Limb (tissue), 2 donors: ENCODE results near the gene MYBPC2.
A peak's percentile ranks its signal among the peaks of the same experiment; 100 is the strongest.
"Not testable (repeated sequence)": the region's sequence is repeated elsewhere in the genome, so short reads cannot be mapped to it uniquely, and the experiment has no call there.

Experiments
- DNase-seq, 2 donors: peaks; one replicate each; pipeline ENCODE4 v3.0.0-alpha.2; 2016; ENCODE audit errors: extremely low spot score in 2 of 2

The MYBPC2 gene

GRCh38 chr19:50427318-50427925 is 5.3 kb upstream of the MYBPC2 start:
- no peak for DNase-seq

DNA sequence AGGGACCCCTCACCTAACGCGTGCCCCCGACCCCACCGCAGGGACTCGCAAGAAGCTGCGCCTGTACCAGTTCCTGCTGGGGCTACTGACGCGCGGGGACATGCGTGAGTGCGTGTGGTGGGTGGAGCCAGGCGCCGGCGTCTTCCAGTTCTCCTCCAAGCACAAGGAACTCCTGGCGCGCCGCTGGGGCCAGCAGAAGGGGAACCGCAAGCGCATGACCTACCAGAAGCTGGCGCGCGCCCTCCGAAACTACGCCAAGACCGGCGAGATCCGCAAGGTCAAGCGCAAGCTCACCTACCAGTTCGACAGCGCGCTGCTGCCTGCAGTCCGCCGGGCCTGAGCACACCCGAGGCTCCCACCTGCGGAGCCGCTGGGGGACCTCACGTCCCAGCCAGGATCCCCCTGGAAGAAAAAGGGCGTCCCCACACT is 4.7 kb upstream of the MYBPC2 start:
- peak; percentile 82 to 89 for DNase-seq

GRCh38 chr19:50428772-50429463 is 3.8 kb upstream of the MYBPC2 start:
- no peak for DNase-seq

GRCh38 chr19:50430888-50431342 is 1.8 kb upstream of the MYBPC2 start:
- no peak for DNase-seq

DNA sequence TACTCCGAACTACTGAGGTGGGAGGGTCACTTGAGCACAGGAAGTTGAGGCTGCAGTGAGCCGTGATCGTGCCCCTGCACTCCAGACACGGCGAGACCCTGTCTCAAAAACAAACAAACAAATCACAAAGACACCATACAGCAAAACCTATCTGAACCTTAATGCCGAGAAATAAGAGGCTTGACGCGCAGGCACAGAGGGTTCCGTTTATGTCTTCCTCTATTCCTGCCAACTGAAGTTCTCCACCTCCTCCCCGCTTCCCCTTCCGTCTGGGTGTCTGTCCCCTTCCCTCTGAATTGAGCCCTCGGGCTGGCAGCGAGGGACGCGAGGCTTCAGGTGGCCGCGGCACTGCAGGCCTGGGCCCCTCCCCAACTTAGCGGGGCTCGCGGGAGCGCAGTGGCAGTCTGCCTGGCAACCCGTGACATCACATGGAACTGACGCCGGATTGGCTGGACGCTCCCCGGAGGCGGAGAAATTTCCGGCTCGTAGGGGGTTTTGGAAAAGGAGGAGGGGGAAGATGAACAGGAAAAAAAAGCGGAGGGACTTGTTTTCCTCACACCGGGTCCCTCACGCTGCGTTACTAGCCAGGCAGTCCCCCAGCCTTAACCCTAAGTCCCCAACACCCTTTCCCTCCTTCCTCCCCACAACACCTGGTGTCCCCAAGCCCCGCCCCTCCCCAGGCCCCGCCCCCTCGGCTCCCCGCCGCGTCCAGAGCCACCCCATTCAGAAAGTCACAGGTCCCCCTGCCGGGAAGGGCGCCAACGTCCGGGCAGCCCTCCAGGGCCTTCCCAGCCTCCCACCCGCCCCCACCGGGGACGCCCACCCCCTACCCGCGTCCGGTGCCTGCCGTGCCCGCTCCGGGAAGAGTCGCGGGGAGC is 1.1 kb upstream of the MYBPC2 start:
- DNase-seq = peak; percentile 89 to 96

DNA sequence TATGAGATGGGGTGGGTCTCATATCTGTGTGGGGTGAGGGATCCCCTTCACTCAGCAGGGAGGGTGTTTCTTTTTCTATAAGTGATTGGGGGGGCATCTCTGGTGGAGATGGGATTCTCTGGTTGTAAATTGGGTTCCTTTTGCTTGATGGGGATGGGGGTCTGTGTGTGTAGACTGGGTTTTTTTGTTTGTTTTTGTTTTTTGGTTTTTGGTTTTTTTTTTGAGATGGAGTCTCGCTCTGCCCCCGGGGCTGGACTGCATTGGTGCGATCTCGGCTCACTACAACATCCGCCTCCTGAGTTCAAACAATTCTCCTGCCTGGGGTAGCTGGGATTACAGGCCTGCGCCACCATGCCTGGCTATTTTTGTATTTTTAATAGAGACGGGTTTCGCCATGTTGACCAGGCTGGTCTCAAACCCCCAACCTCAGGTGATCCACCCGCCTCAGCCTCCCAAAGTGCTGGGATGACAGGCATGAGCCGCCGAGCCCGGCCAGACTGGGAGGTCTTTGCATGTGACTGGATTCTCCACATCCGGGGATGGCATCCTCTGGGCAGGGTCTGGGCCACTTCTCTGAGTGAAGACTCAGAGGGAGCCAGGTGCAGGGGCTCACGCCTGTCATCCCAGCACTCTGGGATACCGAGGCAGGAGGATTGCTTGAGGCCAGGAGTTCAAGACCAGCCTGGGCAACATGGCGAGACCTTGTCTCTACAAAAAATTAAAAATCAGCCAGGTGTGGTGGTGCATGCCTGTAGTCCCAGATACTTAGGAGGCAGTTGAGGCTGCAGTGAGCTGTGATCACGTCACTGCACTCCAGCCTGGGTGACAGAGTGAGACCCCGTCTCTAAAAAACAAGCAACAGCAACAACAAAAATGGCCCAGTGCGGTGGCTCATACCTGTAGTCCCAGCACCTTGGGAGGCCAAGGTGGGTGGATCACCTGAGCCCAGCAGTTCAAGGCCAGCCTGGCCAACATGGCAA is 799 bp downstream of the MYBPC2 start:
- no peak for DNase-seq

DNA sequence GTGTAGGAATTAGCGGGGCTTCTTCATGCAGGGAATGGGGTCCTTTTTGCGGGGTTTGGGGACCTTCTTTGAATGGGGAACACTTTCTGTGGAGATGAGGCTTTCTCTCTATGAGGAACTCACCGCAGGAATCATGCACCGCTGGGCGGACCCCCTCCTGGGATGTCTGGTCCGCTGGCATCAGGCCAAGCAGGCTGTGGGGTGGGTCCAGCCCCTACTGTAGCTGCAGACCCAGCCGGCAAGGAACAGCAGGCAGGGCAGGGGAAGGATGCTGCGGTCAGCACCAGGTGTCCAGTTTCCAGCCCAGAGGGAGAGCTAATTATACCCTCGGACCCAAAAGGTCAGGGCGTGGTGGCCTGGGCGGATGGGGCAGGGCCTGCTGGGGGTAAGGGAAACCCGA is 1.8 kb downstream of the MYBPC2 start:
- DNase-seq = no peak

DNA sequence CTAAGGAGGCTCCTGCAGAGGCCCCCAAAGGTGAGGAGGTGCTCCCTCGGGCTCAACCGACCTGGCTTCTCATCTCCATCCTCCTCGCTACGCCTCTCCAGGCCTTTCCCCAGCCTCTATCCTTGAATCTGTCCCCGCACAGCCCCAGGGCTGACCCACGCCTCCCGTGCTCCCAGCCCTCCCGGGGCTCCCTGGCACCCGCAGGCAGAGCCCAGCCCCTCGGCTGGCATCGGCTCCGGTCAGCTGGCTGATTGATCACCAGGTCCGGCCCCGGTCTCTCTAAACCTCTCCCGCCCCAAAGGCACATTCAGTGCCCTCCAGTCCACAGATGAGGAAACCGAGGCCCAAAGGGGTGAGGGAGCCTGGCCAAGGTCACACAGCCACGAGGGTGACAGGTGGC is 2.5 kb downstream of the MYBPC2 start:
- DNase-seq = no peak

- DNase-seq = no peak
Observed at GRCh38 chr19:50435627-50436026, 2.9 kb downstream of the MYBPC2 start.

DNA sequence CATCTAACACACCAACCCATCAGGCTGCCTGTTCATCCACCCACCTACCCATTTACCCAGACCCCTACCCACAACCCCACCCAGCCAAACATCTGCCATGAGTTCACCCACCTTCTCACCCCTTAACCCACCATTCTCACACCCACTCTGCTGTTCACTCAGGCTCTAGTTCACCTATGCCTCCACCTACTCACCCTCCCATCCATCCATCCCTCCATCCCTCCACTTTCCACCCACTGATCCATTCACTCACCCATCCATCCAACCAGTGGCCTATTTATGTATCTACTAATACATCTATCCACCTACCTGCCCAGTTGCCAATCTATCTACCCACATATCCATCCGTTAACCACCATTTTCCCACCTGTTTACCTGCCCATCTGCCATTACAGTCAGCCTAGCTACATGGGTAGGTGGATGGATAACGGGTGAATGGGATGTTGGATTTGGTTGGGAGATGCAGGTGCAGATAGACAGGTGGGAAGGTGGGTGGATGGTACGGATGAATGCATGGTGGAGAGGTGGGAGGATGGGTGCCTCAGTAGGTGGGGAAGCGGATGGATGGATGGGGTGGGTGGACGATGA is 5.3 kb downstream of the MYBPC2 start:
- DNase-seq = no peak

DNA sequence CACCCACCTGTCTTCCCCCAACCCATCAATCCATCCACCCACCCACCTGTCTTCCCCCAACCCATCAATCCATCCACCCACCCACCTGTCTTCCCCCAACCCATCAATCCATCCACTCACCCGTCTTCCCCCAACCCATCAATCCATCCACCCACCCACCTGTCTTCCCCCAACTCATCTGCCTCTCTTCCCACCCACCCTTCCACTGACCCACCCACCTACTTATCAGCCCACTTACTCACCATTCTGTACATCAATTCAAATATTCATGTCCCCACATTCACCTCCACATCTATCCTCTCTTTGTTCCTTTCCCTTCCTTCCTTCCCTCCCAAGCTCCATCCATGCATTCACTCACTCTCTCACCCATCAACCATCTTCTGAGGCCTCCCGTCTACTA is 6.4 kb downstream of the MYBPC2 start:
- not testable (repeated sequence) for DNase-seq

DNA sequence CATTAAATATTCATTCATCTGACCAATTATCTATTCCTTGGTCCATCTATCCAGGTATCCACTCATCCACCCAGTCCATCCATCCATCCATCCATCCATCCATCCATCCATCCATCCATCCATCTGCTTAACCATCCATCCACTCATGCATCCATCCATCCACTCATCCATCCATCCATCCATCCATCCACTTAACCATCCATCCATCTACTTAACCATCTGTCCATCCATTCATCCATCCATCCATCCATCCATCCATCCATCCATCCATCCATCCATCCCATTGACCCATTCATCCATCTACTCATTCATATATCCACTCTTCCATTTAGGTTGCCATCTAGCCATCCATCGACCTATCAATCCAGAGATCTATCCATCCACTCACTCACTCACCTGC is 11.4 kb downstream of the MYBPC2 start:
- no peak for DNase-seq

- DNase-seq = no peak
Observed at GRCh38 chr19:50447053-50447452, 14.4 kb downstream of the MYBPC2 start.

GRCh38 chr19:50447750-50448149 is 15.1 kb downstream of the MYBPC2 start:
- no peak for DNase-seq

DNA sequence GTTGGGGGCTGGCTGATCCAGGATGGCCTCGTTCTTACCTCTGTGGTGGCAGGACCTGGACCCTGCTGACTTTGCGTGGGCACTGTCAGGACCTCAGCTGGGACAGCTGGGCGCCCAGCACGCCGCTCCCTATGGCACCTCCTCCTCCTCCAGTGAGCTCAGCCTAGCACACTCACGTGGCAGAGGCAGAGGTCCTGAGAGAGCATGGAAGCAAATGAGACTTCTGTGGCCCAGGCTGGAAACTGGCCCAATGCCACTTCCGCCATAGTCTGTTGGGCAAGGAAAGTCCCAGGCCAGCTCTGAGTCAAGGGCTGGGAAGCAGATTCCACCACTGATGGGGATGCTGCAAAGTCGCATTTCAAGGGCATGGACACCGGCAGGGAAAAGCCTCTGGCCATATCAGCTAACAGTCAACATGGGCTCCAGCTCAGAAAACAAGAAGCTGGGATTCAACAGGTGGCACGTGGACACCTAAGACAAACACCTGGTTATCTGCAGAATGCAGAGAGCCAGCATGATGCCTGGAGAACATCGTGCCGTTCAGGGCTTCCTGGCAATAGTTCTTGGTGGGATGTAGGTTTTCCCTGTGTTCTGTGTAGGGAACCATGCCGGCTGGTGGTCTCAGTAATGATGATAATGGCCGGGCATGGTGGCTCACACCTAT is 16.7 kb downstream of the MYBPC2 start:
- no peak for DNase-seq

GRCh38 chr19:50450369-50451222 is 17.9 kb downstream of the MYBPC2 start:
- DNase-seq = no peak

GRCh38 chr19:50451223-50451534 is 18.5 kb downstream of the MYBPC2 start:
- DNase-seq = no peak

- DNase-seq = no peak
Observed at GRCh38 chr19:50453243-50453642, 20.6 kb downstream of the MYBPC2 start.

DNA sequence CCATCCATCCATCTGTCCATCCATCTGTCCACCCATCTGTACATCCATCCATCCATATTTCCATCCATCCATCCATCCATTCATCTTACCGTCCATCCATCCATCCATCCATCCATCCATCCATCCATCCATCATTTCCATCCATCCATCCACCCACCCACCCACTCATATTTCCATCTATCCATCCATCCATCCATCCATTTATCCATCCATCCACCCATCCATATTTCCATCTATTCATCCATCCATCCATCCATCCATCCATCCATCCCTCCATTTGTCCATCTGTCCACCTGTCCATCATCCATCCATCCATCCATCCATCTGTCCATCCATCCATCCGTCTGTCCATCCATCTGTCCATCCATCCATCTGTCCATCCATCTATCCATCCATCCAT is 23.3 kb downstream of the MYBPC2 start:
- DNase-seq = no peak
